Testis (tissue), 2 donors: ENCODE data around the gene LAMTOR1.

ENCODE experiments used
- POLR2A ChIP-seq: fragments of 450-650 bp; IDR thresholded peaks from one replicate; pipeline ENCODE4 v1.6.1; 2017; ENCODE audit warnings: antibody characterized with exemption, mild to moderate bottlenecking, moderate library complexity
- TF ChIP-seq, protein P1 (sequence below), 3 experiments: fragments of 450-650 bp in 2 of 3; fragments of 200-600 bp in 1 of 3; sonication (generic) in 1 of 3; IDR thresholded peaks; one replicate each; pipeline ENCODE4 v1.5.1; 2016 to 2019; ENCODE audit warnings: antibody characterized with exemption in 3 of 3, mild to moderate bottlenecking in 2 of 3, moderate library complexity in 1 of 3

DNA sequence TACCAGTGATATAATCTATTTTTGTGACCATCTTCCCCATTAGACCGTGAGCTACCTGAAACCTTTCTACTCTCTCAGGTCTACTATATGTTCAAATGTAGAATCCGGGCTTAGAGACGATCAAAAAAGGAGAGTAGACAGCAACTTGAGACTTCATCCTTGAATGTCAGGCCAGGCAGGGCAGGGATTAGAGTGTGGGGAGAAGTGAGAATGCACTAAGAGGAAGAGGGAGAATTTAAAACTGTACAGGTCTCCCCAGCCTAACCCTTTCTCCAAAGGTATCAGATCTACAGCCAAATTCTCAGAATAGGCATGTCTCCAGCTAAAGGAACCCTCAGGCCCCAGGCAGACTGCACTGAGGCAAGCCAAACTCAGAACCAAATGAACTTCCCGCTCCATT, 935 bp downstream of the LAMTOR1 start:
- TF ChIP-seq, protein P1, sequence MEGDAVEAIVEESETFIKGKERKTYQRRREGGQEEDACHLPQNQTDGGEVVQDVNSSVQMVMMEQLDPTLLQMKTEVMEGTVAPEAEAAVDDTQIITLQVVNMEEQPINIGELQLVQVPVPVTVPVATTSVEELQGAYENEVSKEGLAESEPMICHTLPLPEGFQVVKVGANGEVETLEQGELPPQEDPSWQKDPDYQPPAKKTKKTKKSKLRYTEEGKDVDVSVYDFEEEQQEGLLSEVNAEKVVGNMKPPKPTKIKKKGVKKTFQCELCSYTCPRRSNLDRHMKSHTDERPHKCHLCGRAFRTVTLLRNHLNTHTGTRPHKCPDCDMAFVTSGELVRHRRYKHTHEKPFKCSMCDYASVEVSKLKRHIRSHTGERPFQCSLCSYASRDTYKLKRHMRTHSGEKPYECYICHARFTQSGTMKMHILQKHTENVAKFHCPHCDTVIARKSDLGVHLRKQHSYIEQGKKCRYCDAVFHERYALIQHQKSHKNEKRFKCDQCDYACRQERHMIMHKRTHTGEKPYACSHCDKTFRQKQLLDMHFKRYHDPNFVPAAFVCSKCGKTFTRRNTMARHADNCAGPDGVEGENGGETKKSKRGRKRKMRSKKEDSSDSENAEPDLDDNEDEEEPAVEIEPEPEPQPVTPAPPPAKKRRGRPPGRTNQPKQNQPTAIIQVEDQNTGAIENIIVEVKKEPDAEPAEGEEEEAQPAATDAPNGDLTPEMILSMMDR (IDR thresholded peaks at IDR 0.05): no peak
- TF ChIP-seq POLR2A: no peak
